Testis (tissue), 3 donors: Measurements from ENCODE around the gene MSRB3. TPM values are rescaled to one million over a fixed set of nuclear protein-coding genes. Genes with fewer than 3 reads are reported as not detected.

Experiments used
- DNase-seq: peaks from one replicate; pipeline ENCODE4 v3.0.0-alpha.2; 2019
- H3K27ac ChIP-seq, 2 donors: fragments of 200-600 bp; sonication (generic); one replicate each; pipeline ENCODE4 v1.5.1; 2019
- H3K27me3 ChIP-seq: fragments of 200-600 bp; sonication (generic); one replicate; pipeline ENCODE4 v1.5.1; 2019
- H3K36me3 ChIP-seq: fragments of 200-600 bp; sonication (generic); one replicate; pipeline ENCODE4 v1.5.1; 2017; ENCODE audit warnings: low read depth; ENCODE audit errors: missing control alignments
- H3K4me1 ChIP-seq: fragments of 200-600 bp; sonication (generic); one replicate; pipeline ENCODE4 v1.5.1; 2019
- H3K4me3 ChIP-seq, 2 donors: fragments of 200-600 bp; sonication (generic); one replicate each; pipeline ENCODE4 v1.5.1; 2017 to 2019
- H3K9me3 ChIP-seq: fragments of 200-600 bp; sonication (generic); one replicate; pipeline ENCODE4 v1.5.1; 2017
- POLR2A ChIP-seq: fragments of 450-650 bp; IDR thresholded peaks from one replicate; pipeline ENCODE4 v1.6.1; 2017; ENCODE audit warnings: antibody characterized with exemption, mild to moderate bottlenecking, moderate library complexity
- WGBS, 2 donors: methylation state at CpG; one replicate each; pipeline ENCODE4 v1.1.5; 2018; 5-methylcytosine and 5-hydroxymethylcytosine counted together
- intact Hi-C: fragments of 100-400 bp; cut with DNase I; formaldehyde crosslinking; loops from one replicate; pipeline ENCODE4 v1.15.1; 2023; ENCODE audit warnings: low total_unique reads
- polyA plus RNA-seq: library from polyadenylated mRNA; stranded (reverse); fragments of 350-450 nt; fragmentation: Illumina TruSeq; extraction: RNeasy Lipid Tissue Mini Kit (QIAGEN cat#74804); gene quantifications from one replicate; pipeline ENCODE4 v1.2.3, GENCODE V29; 2014; ENCODE audit warnings: low read depth, low replicate concordance; ENCODE audit not compliant: insufficient read depth
- total RNA-seq, 2 donors: library from RNA; depleted of rRNA; stranded (reverse); fragments of >200 nt; gene quantifications; one replicate each; pipeline ENCODE4 v1.2.3, GENCODE V29; 2016
- TF ChIP-seq, protein P1 (sequence below), 3 experiments: fragments of 450-650 bp in 2 of 3; fragments of 200-600 bp in 1 of 3; sonication (generic) in 1 of 3; IDR thresholded peaks; one replicate each; pipeline ENCODE4 v1.5.1; 2016 to 2019; ENCODE audit warnings: antibody characterized with exemption in 3 of 3, mild to moderate bottlenecking in 2 of 3, moderate library complexity in 1 of 3

The MSRB3 gene
- total and polyA plus RNA-seq, 3 donors from 2014 or later: 15.1 to 20.0 (median 17.2) TPM

DNA sequence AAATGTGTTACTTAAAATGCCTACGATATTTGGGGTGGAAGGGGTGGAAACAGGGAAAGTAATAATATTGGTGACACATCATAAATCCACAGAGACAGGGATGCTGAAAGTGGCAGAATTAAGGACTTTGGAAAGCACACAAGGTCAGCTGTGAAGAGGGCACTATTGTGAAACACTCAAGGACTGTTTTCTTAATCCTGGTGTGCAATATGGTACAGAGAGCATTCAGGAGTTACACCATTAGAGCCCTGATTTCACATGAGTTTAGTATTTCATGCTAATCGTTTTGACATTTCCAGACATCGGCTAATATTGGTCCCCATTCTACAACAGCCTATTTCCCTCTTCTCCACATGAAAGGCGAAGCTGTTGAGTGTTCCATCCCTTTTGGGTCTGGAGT lies 219.2 kb downstream of the MSRB3 start:
- 89 to 92% methylated on average over 4 of the region's 4 CpGs for WGBS, 2 donors
- no peaks in the 10 kb centered on the region for H3K36me3 ChIP-seq
- no peaks in the 10 kb centered on the region for H3K9me3 ChIP-seq
- intact Hi-C loops: no loop called here
- TF ChIP-seq, protein P1, sequence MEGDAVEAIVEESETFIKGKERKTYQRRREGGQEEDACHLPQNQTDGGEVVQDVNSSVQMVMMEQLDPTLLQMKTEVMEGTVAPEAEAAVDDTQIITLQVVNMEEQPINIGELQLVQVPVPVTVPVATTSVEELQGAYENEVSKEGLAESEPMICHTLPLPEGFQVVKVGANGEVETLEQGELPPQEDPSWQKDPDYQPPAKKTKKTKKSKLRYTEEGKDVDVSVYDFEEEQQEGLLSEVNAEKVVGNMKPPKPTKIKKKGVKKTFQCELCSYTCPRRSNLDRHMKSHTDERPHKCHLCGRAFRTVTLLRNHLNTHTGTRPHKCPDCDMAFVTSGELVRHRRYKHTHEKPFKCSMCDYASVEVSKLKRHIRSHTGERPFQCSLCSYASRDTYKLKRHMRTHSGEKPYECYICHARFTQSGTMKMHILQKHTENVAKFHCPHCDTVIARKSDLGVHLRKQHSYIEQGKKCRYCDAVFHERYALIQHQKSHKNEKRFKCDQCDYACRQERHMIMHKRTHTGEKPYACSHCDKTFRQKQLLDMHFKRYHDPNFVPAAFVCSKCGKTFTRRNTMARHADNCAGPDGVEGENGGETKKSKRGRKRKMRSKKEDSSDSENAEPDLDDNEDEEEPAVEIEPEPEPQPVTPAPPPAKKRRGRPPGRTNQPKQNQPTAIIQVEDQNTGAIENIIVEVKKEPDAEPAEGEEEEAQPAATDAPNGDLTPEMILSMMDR (IDR thresholded peaks at IDR 0.05): no peak
- TF ChIP-seq POLR2A: no peak
- H3K27ac ChIP-seq: no peak overlapping the region
- no peaks in the 10 kb centered on the region for H3K27me3 ChIP-seq
- DNase-seq: no peak
- peaks cover 5% of the 10 kb centered on the region for H3K4me1 ChIP-seq
- no peak overlapping the region for H3K4me3 ChIP-seq

DNA sequence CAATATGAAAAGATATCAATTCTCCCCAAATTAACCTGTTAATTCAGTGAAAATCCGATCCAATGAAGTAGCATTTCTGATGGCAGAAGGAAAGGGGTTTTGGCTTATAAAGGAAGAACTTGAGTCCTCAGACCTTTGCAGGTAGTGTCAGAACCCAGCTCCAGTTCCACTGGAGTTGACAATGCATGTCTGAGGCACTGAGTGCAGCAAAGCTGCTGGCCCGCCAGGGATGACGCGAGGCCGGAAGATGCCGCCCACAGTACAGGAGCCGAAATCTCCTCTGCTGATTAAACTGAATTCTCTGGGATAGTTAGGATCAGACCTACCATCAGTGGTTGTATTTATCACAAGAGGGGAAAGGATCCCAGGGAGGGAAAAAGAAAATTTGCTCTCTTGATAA lies 220.7 kb downstream of the MSRB3 start:
- 87 to 95% methylated on average over 7 of the region's 7 CpGs for WGBS, 2 donors

DNA sequence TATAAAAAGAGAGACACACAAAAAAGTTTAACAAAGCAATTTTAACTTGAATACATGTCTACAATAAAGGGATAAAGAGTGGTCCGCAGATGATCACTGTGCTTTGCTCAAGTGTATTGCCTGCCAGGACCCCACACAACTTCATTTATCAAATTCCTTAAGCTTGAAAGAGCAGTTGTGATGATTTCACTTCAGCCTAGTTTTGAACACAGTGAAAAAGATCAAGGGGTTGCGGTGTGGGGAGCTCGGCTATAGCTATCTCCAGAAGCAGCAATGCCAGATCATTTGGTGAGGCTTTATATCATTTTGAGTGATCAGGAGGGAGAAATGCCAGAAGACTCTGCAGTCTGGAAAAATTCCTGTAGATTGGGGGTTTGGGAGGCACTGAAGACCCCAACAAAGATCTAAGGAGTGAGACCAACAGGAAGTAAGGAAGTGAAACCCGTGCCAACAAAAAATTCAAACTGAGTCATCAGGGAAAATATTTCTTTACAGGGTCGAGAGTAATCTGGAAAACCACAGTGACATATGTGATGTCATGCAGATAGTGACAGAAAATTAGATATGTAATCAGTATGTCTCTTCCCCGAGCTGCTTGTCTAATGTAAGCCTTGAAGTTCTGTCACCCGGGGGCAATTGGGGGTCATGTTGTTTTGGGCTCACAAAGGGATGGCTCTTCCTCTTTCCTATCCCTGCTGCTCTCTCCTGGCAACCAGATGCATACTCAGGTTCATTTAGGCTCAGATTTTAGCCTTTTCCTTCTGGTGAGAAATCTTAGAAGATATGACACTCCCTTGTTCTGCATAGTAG lies 221.8 kb downstream of the MSRB3 start:
- Histone ChIP-seq H3K4me1 (peaks cover 5% of the 10 kb centered on the region), H3K9me3 (no peaks in the 10 kb centered on the region), H3K27ac (no peak overlapping the region), H3K4me3 (no peak overlapping the region), H3K36me3 (no peaks in the 10 kb centered on the region), H3K27me3 (no peaks in the 10 kb centered on the region)
- WGBS, 2 donors: 61 to 68% methylated on average over 7 of the region's 7 CpGs
- DNase-seq: no peak
- intact Hi-C loops: no loop called here
- TF ChIP-seq, protein P1 (IDR thresholded peaks at IDR 0.05): no peak
- no peak for TF ChIP-seq POLR2A

More for the DNA sequence above, 220.7 kb downstream of the MSRB3 start:
- no peaks in the 10 kb centered on the region for H3K9me3 ChIP-seq
- H3K36me3 ChIP-seq: no peaks in the 10 kb centered on the region
- H3K27me3 ChIP-seq: no peaks in the 10 kb centered on the region
- H3K27ac ChIP-seq: no peak overlapping the region
- intact Hi-C loops: no loop called here
- H3K4me3 ChIP-seq: no peak overlapping the region
- peaks cover 5% of the 10 kb centered on the region for H3K4me1 ChIP-seq
- no peak for TF ChIP-seq POLR2A
- no peak for DNase-seq

DNA sequence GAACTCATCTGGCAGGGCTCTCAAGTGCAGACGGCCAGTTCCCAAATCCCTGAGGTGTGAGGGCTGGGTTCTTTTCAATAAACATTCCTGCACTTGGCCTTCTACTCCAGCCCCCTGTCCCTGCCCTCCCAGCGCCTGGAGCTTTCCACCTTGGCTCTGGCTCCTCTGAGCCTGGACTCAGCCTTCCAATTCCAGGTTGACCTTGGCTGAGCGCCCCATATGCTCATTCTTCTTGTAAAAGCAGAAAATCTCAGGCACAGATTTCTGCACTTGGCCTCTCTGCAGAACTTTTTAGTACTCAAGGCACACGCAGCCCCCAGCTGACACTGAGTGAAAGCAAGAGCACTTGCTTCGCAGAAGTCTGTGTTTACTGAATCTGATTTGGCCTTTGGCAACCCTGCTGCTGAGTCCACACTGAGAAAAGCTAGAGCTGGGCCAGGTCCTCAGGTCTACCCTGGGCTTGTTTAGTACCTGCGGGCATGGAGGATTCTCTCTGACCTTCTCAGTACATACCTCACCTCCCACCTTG lies 222.7 kb downstream of the MSRB3 start:
- 31 to 37% methylated on average over 6 of the region's 6 CpGs for WGBS, 2 donors
- H3K4me3 ChIP-seq: no peak overlapping the region
- no peak overlapping the region for H3K27ac ChIP-seq

DNA sequence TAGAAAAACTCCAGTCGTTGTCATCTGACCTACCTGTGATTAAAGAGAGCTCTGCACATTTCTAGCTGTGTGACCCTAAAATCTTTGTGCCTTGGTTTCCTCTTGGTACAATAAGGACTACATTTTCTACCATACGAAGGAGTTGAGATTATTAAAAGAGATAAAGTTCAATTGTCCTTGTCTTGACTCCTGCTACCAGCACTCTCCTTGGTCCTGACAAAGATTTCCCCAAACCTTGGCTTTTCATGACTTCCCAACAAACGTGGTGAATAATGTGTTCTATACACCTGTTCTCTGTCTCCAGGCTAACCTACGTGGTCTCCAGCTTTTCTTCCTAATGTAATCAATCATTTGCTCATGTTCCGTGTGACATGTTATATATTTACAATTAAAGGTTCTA lies 223.5 kb downstream of the MSRB3 start:
- H3K27me3 ChIP-seq: no peaks in the 10 kb centered on the region
- no peaks in the 10 kb centered on the region for H3K9me3 ChIP-seq
- no peak for TF ChIP-seq POLR2A
- TF ChIP-seq, protein P1 (IDR thresholded peaks at IDR 0.05): no peak
- H3K27ac ChIP-seq: no peak overlapping the region
- intact Hi-C loops: no loop called here
- DNase-seq: no peak
- no peaks in the 10 kb centered on the region for H3K36me3 ChIP-seq
- no peaks in the 10 kb centered on the region for H3K4me1 ChIP-seq
- 74 to 77% methylated on average over 5 of the region's 5 CpGs for WGBS, 2 donors
- H3K4me3 ChIP-seq: no peak overlapping the region

More for the DNA sequence above, 222.7 kb downstream of the MSRB3 start:
- Histone ChIP-seq H3K27me3 (no peaks in the 10 kb centered on the region), H3K36me3 (no peaks in the 10 kb centered on the region), H3K9me3 (no peaks in the 10 kb centered on the region), H3K4me1 (peaks cover 5% of the 10 kb centered on the region)
- peak; percentile 85 for DNase-seq
- intact Hi-C loops: no loop called here
- TF ChIP-seq, protein P1 (IDR thresholded peaks at IDR 0.05): no peak
- no peak for TF ChIP-seq POLR2A
